ENCODE measurements around the gene NFX1.

NFX1 gene

DNA sequence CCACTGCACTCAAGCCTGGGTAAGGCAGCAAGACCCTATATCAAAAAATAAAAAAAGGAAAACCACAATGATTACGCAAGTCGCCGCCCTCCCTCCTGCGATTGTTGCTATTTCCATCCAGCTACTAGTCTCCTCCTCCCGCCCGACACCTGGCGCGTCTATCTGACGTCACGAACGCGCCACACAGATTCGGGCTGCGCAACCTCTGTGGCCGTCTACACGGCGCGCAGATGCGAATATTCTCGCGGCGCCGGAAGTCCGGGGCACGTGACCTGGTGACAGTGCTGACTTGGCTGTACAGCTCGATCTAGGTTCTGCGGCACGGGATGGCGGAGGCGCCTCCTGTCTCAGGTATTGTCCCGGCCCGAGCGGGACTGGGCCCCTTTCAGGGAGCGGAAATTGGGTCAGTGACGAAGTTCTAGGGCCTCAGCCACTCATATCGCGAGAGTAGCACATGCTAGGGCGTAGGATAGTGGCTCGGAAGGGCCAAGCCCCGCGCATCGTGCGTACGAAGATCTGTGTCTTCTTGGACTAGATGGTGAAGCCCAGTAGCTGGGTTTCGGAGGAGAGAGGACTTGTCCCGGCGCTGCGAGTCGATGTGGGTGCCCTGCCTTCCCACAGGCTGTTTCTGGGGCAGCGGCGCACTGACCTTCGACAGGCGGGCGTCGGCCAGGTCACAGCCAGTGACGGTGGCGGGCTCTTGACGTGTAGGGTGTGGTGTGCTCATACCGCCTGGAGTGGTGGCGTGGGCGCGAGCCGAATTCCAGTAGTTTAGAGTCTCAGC is at the start of gene NFX1:
NFX1 (plus strand) TSS at position 270 of the 784 bp plus-strand sequence; CDS start at position 327, 57 bp downstream.
- in situ Hi-C loops (cut with MboI; ENCODE audit: low sequenced_read_pairs) = no loop called here

DNA sequence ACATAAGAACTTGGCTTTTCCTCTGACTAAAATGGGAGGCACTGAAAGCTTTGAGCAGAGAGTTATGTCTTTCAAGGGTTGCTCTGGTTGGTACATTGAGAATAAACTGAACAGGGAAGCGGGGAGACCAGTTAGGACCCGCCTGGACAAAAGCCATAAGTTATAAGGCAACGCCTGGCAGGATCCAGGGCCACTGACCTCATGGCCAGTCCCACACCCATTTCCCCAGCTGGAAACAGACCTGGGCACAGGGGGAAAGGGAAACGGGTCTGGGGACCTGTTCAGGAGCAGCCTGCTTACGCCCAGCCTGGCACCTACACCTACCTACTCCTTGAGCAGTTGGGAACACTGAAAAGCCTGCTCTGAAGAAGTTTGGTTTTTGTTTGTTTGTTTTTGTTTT is 49.0 kb upstream of the NFX1 start:
- in situ Hi-C loops (cut with MboI; ENCODE audit: low sequenced_read_pairs) = no loop called here

GRCh38 chr9:33242609-33243134 is 47.6 kb upstream of the NFX1 start:
- in situ Hi-C loops (cut with MboI; ENCODE audit: low sequenced_read_pairs) = no loop called here

- in situ Hi-C loops (cut with MboI; ENCODE audit: low sequenced_read_pairs) = no loop called here
These were observed 46.1 kb upstream of the NFX1 start for GRCh38 chr9:33244137-33244784.

DNA sequence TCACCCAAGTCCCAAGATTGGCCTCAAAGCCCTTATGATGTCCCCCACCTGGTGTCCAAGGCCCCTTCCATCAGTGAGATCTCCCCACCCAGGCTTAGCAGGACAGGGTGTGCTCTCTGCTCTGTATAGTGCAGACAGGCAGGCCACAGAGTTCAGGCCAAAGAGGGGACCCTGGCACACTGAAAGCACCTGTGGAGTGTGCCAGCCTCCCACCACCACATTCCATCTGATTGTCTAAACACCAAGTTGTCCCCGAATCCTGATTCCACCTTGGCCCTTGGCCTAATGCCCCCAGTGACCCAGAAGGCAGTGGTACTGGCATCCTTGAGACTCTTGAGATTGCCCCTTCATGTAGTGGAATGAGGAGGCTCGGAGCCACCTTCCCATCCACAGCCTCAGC is 45.0 kb upstream of the NFX1 start:
- in situ Hi-C loops (cut with MboI; ENCODE audit: low sequenced_read_pairs) = no loop called here

DNA sequence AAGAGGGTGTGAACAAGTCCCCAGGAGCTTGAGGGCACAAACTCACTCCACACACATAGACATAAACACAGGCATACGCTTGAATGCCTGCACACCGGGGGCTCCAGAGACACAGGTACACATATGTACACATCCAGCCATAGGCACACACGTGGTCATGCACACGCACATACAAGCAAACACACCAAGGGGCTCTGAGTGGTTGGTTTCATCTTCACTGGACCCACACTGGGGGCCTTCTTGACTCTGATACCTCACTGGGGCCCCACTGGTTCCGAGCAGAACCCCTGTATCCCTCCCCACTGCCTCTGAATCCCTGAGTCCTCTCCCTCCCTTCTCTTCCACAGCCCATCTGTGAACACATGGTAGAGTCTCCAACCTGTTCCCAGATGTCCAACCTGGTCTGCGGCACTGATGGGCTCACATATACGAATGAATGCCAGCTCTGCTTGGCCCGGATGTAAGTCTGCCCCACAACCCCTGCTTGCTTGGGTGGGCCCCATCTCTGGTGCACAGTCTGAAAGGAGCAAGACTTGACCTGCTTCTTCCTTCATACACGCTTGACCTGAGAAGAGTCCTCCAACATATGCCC is 44.0 kb upstream of the NFX1 start:
- in situ Hi-C loops (cut with MboI; ENCODE audit: low sequenced_read_pairs) = no loop called here

- in situ Hi-C loops (cut with MboI; ENCODE audit: low sequenced_read_pairs) = no loop called here
These were observed 41.7 kb upstream of the NFX1 start for GRCh38 chr9:33248606-33249005.

- in situ Hi-C loops (cut with MboI; ENCODE audit: low sequenced_read_pairs) = no loop called here
These were observed 41.1 kb upstream of the NFX1 start for GRCh38 chr9:33249087-33249658.

DNA sequence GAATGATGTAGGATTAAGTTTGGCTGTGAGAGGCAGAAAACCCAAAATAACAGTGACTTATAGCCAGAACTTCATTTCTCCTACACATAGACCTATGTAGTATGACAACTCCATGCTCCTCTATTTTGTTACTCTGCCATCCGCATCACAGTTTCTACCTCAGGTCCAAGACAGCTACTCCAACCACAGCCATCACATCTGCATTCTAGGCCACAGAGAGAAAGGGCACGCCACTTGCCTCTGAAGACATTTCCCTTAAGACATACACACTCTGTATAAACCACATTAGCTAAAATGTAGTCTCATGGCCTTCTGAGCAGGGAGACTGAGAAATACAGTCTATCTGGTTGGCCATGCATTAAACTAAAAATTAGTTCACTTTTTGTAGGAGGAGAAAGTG is 40.3 kb upstream of the NFX1 start:
- in situ Hi-C loops (cut with MboI; ENCODE audit: low sequenced_read_pairs) = no loop called here

- in situ Hi-C loops (cut with MboI; ENCODE audit: low sequenced_read_pairs) = no loop called here
These were observed 39.8 kb upstream of the NFX1 start for GRCh38 chr9:33250458-33250995.

GRCh38 chr9:33254211-33254610 is 36.1 kb upstream of the NFX1 start:
- in situ Hi-C loops (cut with MboI; ENCODE audit: low sequenced_read_pairs) = no loop called here

- in situ Hi-C loops (cut with MboI; ENCODE audit: low sequenced_read_pairs) = no loop called here
These were observed 35.3 kb upstream of the NFX1 start for GRCh38 chr9:33255014-33255413.

DNA sequence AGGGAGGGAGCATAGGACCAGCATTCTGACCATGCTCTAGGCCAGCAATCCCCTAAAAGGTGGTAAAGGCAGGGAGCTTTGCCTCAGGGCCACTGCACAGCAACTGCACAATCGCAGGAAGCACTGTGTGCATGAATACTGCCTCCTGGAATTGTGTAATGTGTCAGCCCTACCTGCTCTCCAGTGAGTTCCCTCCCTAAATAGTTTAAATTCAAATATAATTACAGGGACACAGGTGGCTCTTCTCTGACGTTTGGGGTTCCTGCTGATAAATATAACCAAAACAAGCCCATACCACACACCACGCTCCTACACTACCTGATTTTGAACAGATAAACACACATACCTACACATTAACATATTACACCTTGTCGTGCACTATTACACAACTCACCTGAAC is 34.8 kb upstream of the NFX1 start:
- in situ Hi-C loops (cut with MboI; ENCODE audit: low sequenced_read_pairs) = no loop called here

- in situ Hi-C loops (cut with MboI; ENCODE audit: low sequenced_read_pairs) = no loop called here
These were observed 34.1 kb upstream of the NFX1 start for GRCh38 chr9:33256236-33256635.

DNA sequence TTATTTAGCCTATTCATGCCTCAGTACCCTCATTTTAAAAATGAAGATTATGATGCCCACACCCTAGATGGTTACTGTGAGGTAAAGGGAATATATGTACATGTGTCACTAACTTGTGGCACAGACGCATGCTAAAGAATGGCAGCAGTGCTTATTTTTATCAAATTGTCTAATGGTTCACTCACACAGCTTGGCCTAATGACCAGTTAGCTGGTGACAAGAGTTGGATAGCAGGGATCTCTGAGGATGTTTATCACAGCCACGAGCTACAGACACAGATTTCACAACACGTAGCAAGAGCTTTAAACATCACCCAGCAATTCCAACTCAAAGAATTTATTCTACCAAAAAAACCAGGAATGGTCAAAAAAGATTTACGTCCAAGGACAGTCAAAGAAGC is 33.0 kb upstream of the NFX1 start:
- in situ Hi-C loops (cut with MboI; ENCODE audit: low sequenced_read_pairs) = no loop called here

GRCh38 chr9:33260372-33260771 is 29.9 kb upstream of the NFX1 start:
- in situ Hi-C loops (cut with MboI; ENCODE audit: low sequenced_read_pairs) = no loop called here

DNA sequence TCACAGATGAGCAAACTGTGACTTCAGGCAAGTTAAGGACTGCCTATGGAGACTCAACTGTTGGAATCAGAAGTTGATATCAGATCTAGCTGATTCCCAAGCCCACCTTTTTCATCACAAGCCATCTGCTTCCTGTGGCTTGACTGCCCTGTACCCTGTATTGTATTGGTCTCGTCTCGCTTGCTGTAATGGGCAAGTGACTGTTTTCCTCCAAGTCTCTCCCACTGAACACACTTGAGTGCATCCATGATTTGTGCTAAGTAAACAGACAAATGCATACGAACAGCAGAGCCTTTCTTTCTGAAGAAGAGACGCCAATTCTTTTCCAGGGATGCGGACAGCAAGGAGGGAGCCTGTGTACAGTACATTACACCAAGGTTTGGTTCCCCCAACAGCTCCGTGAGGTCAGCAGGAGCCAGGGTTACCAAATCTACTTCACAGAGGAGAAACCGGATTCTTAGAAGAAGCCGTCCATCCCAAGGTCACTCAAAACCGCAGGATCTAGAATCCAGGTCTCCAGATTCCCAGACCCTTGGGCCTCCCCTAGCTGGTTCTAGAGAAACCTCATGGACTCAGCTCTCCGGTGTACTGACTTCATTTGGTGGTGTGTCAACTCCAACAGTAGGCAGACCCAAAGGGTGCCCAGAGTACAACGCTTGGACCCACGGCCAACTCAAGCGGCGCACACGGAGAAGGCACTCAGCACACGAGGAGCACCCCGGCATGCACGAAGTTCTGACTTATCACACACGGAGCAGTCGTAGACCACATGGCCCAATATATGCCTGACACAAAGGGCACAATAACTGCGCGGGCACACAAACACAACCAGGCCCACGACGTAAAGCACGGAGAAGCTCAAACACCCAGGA is 26.9 kb upstream of the NFX1 start:
- in situ Hi-C loops (cut with MboI; ENCODE audit: low sequenced_read_pairs) = no loop called here

DNA sequence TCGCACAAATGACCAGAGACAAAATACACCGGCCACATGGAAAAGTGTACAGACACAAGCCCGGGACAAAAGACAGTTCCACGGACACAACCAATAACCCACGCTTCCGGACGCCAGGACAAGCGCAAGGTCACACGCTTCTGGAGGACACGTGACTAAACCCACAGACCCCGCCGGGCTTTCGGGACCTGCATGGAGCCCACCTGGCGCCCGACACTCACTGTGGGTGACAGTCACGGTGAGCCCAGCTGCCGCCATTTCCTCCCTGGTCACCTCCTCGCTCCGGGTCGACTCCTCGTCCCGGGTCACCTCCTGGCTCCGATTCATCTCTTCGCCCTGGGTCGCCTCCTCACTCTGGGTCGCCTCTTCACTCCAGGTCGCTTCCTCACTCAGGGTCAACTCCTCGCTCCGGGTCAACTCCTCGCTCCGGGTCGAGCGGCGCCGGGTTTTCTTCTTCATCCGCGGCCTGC is 26.3 kb upstream of the NFX1 start:
- in situ Hi-C loops (cut with MboI; ENCODE audit: low sequenced_read_pairs) = no loop called here

GRCh38 chr9:33264473-33265177 is 25.7 kb upstream of the NFX1 start, which contains the start of the genes BAG1 and CHMP5:
Gene BAG1, minus strand, starts transcription at chr9:33264708.
Gene CHMP5, plus strand, starts transcription at chr9:33265049. Its CDS starts 30 bp downstream, at chr9:33265079.
- in situ Hi-C loops (cut with MboI; ENCODE audit: low sequenced_read_pairs) = no loop called here

Data from HL-60/S4 treated with retinoic acid at 250 ng/mL for 4 days and 3 days (cell line).